ENCODE results near the gene ROR2.
"Not testable (repeated sequence)": the region's sequence is repeated elsewhere in the genome, so short reads cannot be mapped to it uniquely, and the experiment has no call there.

ROR2 gene

GRCh38 chr9:91642771-91643170 is 307.3 kb downstream of the ROR2 start:
- DNase-seq (ENCODE audit: low read depth, low spot score), result no peak

GRCh38 chr9:91640428-91640827 is 309.6 kb downstream of the ROR2 start:
- DNase-seq (ENCODE audit: low read depth, low spot score), result no peak

- no peak for DNase-seq (ENCODE audit: low read depth, low spot score)
Observed at GRCh38 chr9:91639054-91639453, 311.0 kb downstream of the ROR2 start.

GRCh38 chr9:91634832-91635231 is 315.2 kb downstream of the ROR2 start:
- not testable (repeated sequence) for DNase-seq (ENCODE audit: low read depth, low spot score)

- no peak for DNase-seq (ENCODE audit: low read depth, low spot score)
Observed at GRCh38 chr9:91629718-91630117, 320.3 kb downstream of the ROR2 start.

GRCh38 chr9:91628892-91629291 is 321.1 kb downstream of the ROR2 start:
- no peak for DNase-seq (ENCODE audit: low read depth, low spot score)

GRCh38 chr9:91625331-91625730 is 324.7 kb downstream of the ROR2 start:
- DNase-seq (ENCODE audit: low read depth, low spot score), result no peak

- DNase-seq (ENCODE audit: low read depth, low spot score), result no peak
Observed at GRCh38 chr9:91623004-91623403, 327.0 kb downstream of the ROR2 start.

- DNase-seq (ENCODE audit: low read depth, low spot score), result not testable (repeated sequence)
Observed at GRCh38 chr9:91622121-91622520, 327.9 kb downstream of the ROR2 start.

GRCh38 chr9:91614044-91614443 is 336.0 kb downstream of the ROR2 start:
- DNase-seq (ENCODE audit: low read depth, low spot score), result not testable (repeated sequence)

- DNase-seq (ENCODE audit: low read depth, low spot score), result no peak
Observed at GRCh38 chr9:91611582-91611981, 338.4 kb downstream of the ROR2 start.

- DNase-seq (ENCODE audit: low read depth, low spot score), result no peak
Observed at GRCh38 chr9:91606255-91606995, 343.6 kb downstream of the ROR2 start.

GRCh38 chr9:91604451-91605179 is 345.4 kb downstream of the ROR2 start:
- no peak for DNase-seq (ENCODE audit: low read depth, low spot score)

GRCh38 chr9:91603932-91604331 is 346.1 kb downstream of the ROR2 start:
- DNase-seq (ENCODE audit: low read depth, low spot score), result no peak

- DNase-seq (ENCODE audit: low read depth, low spot score), result no peak
Observed at GRCh38 chr9:91599564-91599963, 350.5 kb downstream of the ROR2 start.

- DNase-seq (ENCODE audit: low read depth, low spot score), result no peak
Observed at GRCh38 chr9:91591627-91592026, 358.4 kb downstream of the ROR2 start.

- no peak for DNase-seq (ENCODE audit: low read depth, low spot score)
Observed at GRCh38 chr9:91589101-91589553, 360.9 kb downstream of the ROR2 start.

- no peak for DNase-seq (ENCODE audit: low read depth, low spot score)
Observed at GRCh38 chr9:91586282-91586681, 363.7 kb downstream of the ROR2 start.

GRCh38 chr9:91583966-91584365 is 366.1 kb downstream of the ROR2 start:
- DNase-seq (ENCODE audit: low read depth, low spot score), result no peak

GRCh38 chr9:91583161-91583875 is 366.7 kb downstream of the ROR2 start:
- DNase-seq (ENCODE audit: low read depth, low spot score), result no peak

- no peak for DNase-seq (ENCODE audit: low read depth, low spot score)
Observed at GRCh38 chr9:91582181-91582580, 367.8 kb downstream of the ROR2 start.

- DNase-seq (ENCODE audit: low read depth, low spot score), result no peak
Observed at GRCh38 chr9:91580136-91580535, 369.9 kb downstream of the ROR2 start.

All from activated naive CD8-positive, alpha-beta T cell treated with anti-CD3 and anti-CD28 coated beads, Interleukin-2, amount 50 U/mL, for 16 hours (primary cell).